ENCODE measurements around the gene G6PC2.

- TF ChIP-seq, protein P1, sequence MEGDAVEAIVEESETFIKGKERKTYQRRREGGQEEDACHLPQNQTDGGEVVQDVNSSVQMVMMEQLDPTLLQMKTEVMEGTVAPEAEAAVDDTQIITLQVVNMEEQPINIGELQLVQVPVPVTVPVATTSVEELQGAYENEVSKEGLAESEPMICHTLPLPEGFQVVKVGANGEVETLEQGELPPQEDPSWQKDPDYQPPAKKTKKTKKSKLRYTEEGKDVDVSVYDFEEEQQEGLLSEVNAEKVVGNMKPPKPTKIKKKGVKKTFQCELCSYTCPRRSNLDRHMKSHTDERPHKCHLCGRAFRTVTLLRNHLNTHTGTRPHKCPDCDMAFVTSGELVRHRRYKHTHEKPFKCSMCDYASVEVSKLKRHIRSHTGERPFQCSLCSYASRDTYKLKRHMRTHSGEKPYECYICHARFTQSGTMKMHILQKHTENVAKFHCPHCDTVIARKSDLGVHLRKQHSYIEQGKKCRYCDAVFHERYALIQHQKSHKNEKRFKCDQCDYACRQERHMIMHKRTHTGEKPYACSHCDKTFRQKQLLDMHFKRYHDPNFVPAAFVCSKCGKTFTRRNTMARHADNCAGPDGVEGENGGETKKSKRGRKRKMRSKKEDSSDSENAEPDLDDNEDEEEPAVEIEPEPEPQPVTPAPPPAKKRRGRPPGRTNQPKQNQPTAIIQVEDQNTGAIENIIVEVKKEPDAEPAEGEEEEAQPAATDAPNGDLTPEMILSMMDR (IDR thresholded peaks at IDR 0.05), result no peak
- no peak for TF ChIP-seq EZH2phosphoT487 (IDR thresholded peaks at IDR 0.05)
These were observed 42.9 kb upstream of the G6PC2 start for GRCh38 chr2:168858146-168858545.
